ENCODE measurements around the gene KIZ.

KIZ gene

DNA sequence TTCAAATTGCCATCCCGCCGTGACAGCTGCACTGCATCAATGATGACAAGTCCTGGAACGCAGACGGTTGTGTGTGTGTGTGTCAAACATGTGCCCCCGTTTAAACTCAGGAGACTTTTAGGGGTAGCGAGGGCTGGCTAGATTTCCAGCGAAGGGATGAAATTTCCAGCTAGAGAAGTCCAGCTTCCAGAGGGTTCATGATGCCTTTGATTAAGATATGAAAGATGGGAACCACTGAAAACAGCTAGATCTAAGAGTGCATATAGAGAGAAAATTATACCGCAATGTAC is 644 bp downstream of the KIZ start:
- WGBS, 2 donors (ENCODE audit: extremely low coverage in 2 of 2, insufficient read length in 2 of 2, insufficient replicate concordance in 1 of 2), result no CpG with 5 or more reads among the region's 8 CpGs

DNA sequence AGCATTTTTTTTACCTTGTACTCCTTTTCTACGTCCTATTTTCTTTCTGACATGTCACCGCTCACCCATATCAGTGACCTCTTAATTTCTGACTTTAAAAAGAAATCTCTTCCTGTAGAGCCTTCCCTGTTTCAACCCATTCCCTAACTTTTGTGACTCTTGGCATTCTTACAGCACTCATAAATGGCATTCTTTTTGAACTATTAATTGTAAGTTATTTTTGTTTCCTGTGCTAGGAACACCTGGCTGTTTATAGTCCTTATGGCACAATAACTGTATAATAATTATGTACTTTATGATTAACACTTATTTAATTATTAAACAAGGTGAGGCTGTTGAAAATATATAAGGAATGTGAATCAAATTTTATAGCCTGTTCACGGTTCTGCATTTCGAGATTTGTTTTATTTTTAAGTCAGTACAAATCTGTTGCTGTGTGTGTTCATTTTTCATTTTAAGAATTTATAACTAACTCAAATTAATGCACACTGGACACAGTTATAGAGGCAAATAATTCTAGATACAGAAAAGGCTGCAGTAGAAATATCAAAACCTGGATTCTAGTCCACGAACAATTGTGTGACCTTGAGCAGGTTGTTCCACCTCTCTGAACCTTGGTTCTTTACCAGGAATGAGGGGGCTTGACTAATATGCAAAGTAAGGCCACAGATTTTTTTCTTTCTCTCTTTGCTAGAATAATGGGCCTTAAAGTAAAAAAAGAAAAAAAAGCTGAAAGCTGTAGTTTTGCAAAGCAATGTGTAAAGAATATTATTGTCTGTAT is 1.5 kb downstream of the KIZ start:
- H3K4me3 ChIP-seq (ENCODE audit: low read length in 2 of 2), result peak overlapping the region in 1 of 2 donors; percentile 57

More for the DNA sequence above, 644 bp downstream of the KIZ start:
- Histone ChIP-seq H4K8ac (ENCODE audit: low read depth, low read length) (no peak overlapping the region), H3K4ac (ENCODE audit: low read length) (no peak overlapping the region), H3K18ac (ENCODE audit: low read length) (peak overlapping the region; percentile 96), H3K27ac (replicated peaks; ENCODE audit: low read length) (no peak overlapping the region), H3K79me1 (ENCODE audit: low read depth, low read length) (no peaks in the 10 kb centered on the region), H3K23ac (ENCODE audit: low read depth, low read length, poor library complexity) (no peak overlapping the region), H4K91ac (ENCODE audit: low read depth, low read length, poor library complexity) (no peak overlapping the region), H2AK5ac (ENCODE audit: low read depth, low read length) (no peak overlapping the region), H3K4me3 (ENCODE audit: low read length in 2 of 2) (peak overlapping the region; percentile 57 to 86), H2BK5ac (ENCODE audit: low read length) (peak overlapping the region; percentile 33), H2AFZ (ENCODE audit: low read length) (peak overlapping the region; percentile 99), H2BK15ac (ENCODE audit: low read length) (no peak overlapping the region), H3K27me3 (ENCODE audit: control insufficient read depth in 3 of 3, insufficient read depth in 3 of 3, low read depth in 1 of 3, low read length in 3 of 3) (peaks cover 0 to 10% (median 0%) of the 10 kb centered on the region in 3 experiments), H3K36me3 (replicated peaks in 1 of 2; ENCODE audit: control insufficient read depth in 2 of 2, insufficient read depth in 2 of 2, low read length in 2 of 2) (no peaks in the 10 kb centered on the region), H2BK120ac (ENCODE audit: low read depth, low read length) (no peak overlapping the region), H3K4me1 (ENCODE audit: control insufficient read depth in 2 of 2, insufficient read depth in 1 of 2, low read depth in 1 of 2, low read length in 2 of 2) (peaks cover 0 to 2% of the 10 kb centered on the region in 2 donors), H3K9me3 (replicated peaks in 1 of 2; ENCODE audit: control insufficient read depth in 2 of 2, insufficient read depth in 1 of 2, low read depth in 1 of 2, low read length in 2 of 2) (no peaks in the 10 kb centered on the region), H2BK12ac (ENCODE audit: low read length) (no peak overlapping the region), H3K9ac (ENCODE audit: low read depth, low read length, poor library complexity) (peak overlapping the region; percentile 72), H3K14ac (ENCODE audit: low read length) (no peak overlapping the region), H3K4me2 (ENCODE audit: insufficient read depth, low read length, poor library complexity, severe bottlenecking) (peak overlapping the region; percentile 89)
- no peak for DNase-seq (ENCODE audit: low spot score)

DNA sequence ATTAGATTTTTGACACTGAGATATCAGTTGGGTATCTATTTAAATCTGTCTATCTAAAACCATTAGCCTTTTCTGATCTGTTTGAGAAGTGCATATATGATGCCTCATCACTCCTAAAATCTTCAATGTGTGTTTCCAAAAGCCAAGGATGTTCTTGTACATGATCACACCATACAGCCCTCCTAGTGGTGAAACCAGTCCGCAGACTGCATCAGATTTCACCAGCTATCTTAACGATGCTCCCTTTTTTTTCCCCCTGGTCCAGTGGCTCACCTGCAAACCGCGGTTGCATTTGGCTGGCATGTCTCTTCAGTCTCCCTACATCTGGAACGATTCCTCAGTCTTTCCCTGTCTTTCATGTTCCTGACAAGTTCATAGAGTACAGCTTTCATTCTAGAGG is 4.0 kb downstream of the KIZ start:
- Histone ChIP-seq H3K23ac (ENCODE audit: low read depth, low read length, poor library complexity) (no peak overlapping the region), H3K9ac (ENCODE audit: low read depth, low read length, poor library complexity) (no peak overlapping the region), H4K91ac (ENCODE audit: low read depth, low read length, poor library complexity) (no peak overlapping the region), H3K4ac (ENCODE audit: low read length) (no peak overlapping the region), H3K9me3 (replicated peaks in 1 of 2; ENCODE audit: control insufficient read depth in 2 of 2, insufficient read depth in 1 of 2, low read depth in 1 of 2, low read length in 2 of 2) (no peaks in the 10 kb centered on the region), H3K27me3 (ENCODE audit: control insufficient read depth in 3 of 3, insufficient read depth in 3 of 3, low read depth in 1 of 3, low read length in 3 of 3) (no peaks in the 10 kb centered on the region), H3K14ac (ENCODE audit: low read length) (no peak overlapping the region), H2BK120ac (ENCODE audit: low read depth, low read length) (no peak overlapping the region), H3K79me1 (ENCODE audit: low read depth, low read length) (no peaks in the 10 kb centered on the region), H3K27ac (replicated peaks; ENCODE audit: low read length) (no peak overlapping the region), H2BK12ac (ENCODE audit: low read length) (no peak overlapping the region), H3K36me3 (replicated peaks in 1 of 2; ENCODE audit: control insufficient read depth in 2 of 2, insufficient read depth in 2 of 2, low read length in 2 of 2) (no peaks in the 10 kb centered on the region), H3K4me3 (ENCODE audit: low read length in 2 of 2) (no peak overlapping the region), H4K8ac (ENCODE audit: low read depth, low read length) (no peak overlapping the region), H3K18ac (ENCODE audit: low read length) (no peak overlapping the region), H3K4me1 (ENCODE audit: control insufficient read depth in 2 of 2, insufficient read depth in 1 of 2, low read depth in 1 of 2, low read length in 2 of 2) (peaks cover 0 to 2% of the 10 kb centered on the region in 2 donors), H3K4me2 (ENCODE audit: insufficient read depth, low read length, poor library complexity, severe bottlenecking) (no peak overlapping the region), H2AK5ac (ENCODE audit: low read depth, low read length) (no peak overlapping the region), H2BK15ac (ENCODE audit: low read length) (no peak overlapping the region), H2BK5ac (ENCODE audit: low read length) (no peak overlapping the region), H2AFZ (ENCODE audit: low read length) (no peak overlapping the region)
- DNase-seq (ENCODE audit: low spot score), result no peak
- no CpG with 5 or more reads among the region's 5 CpGs for WGBS, 2 donors (ENCODE audit: extremely low coverage in 2 of 2, insufficient read length in 2 of 2, insufficient replicate concordance in 1 of 2)

More for the DNA sequence above, 1.5 kb downstream of the KIZ start:
- no peak overlapping the region for H2BK12ac ChIP-seq (ENCODE audit: low read length)
- DNase-seq (ENCODE audit: low spot score), result no peak
- peaks cover 0 to 10% (median 0%) of the 10 kb centered on the region in 3 experiments for H3K27me3 ChIP-seq (ENCODE audit: control insufficient read depth in 3 of 3, insufficient read depth in 3 of 3, low read depth in 1 of 3, low read length in 3 of 3)
- no peak overlapping the region for H3K23ac ChIP-seq (ENCODE audit: low read depth, low read length, poor library complexity)
- no peaks in the 10 kb centered on the region for H3K9me3 ChIP-seq (replicated peaks in 1 of 2; ENCODE audit: control insufficient read depth in 2 of 2, insufficient read depth in 1 of 2, low read depth in 1 of 2, low read length in 2 of 2)
- H3K4me2 ChIP-seq (ENCODE audit: insufficient read depth, low read length, poor library complexity, severe bottlenecking), result no peak overlapping the region
- no peaks in the 10 kb centered on the region for H3K36me3 ChIP-seq (replicated peaks in 1 of 2; ENCODE audit: control insufficient read depth in 2 of 2, insufficient read depth in 2 of 2, low read length in 2 of 2)
- H3K9ac ChIP-seq (ENCODE audit: low read depth, low read length, poor library complexity), result no peak overlapping the region
- no peak overlapping the region for H2BK15ac ChIP-seq (ENCODE audit: low read length)
- no peak overlapping the region for H3K27ac ChIP-seq (replicated peaks; ENCODE audit: low read length)
- no peaks in the 10 kb centered on the region for H3K79me1 ChIP-seq (ENCODE audit: low read depth, low read length)
- H4K91ac ChIP-seq (ENCODE audit: low read depth, low read length, poor library complexity), result no peak overlapping the region
- no CpG with 5 or more reads among the region's 5 CpGs for WGBS, 2 donors (ENCODE audit: extremely low coverage in 2 of 2, insufficient read length in 2 of 2, insufficient replicate concordance in 1 of 2)
- H2BK120ac ChIP-seq (ENCODE audit: low read depth, low read length), result no peak overlapping the region
- H3K14ac ChIP-seq (ENCODE audit: low read length), result no peak overlapping the region
- H2AFZ ChIP-seq (ENCODE audit: low read length), result no peak overlapping the region
- H3K4ac ChIP-seq (ENCODE audit: low read length), result no peak overlapping the region
- no peak overlapping the region for H3K18ac ChIP-seq (ENCODE audit: low read length)
- H3K4me1 ChIP-seq (ENCODE audit: control insufficient read depth in 2 of 2, insufficient read depth in 1 of 2, low read depth in 1 of 2, low read length in 2 of 2), result peaks cover 0 to 2% of the 10 kb centered on the region in 2 donors
- no peak overlapping the region for H4K8ac ChIP-seq (ENCODE audit: low read depth, low read length)
- H2AK5ac ChIP-seq (ENCODE audit: low read depth, low read length), result no peak overlapping the region
- H2BK5ac ChIP-seq (ENCODE audit: low read length), result no peak overlapping the region

DNA sequence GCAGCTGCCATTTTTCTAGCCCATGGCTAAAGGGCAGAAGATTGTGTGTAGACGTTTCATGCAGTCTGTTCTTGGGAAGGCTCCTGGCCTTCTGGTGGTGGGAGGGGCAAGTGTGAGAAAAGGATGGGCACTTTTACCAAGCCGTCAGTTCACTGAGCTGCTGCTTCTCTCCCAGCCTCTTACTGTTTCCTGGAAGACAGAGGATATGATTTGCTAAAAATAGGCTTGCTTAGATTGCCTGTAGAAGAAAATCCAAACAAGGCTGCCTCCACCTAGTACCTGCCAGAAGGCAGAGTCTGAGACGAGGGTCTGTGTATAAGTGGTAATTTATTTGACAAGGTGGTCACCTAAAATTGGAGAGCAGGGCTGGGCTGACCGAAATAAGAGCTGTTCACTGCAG is 7.5 kb downstream of the KIZ start:
- Histone ChIP-seq H3K9ac (ENCODE audit: low read depth, low read length, poor library complexity) (no peak overlapping the region), H3K23ac (ENCODE audit: low read depth, low read length, poor library complexity) (no peak overlapping the region), H3K79me1 (ENCODE audit: low read depth, low read length) (no peaks in the 10 kb centered on the region), H3K27me3 (ENCODE audit: control insufficient read depth in 3 of 3, insufficient read depth in 3 of 3, low read depth in 1 of 3, low read length in 3 of 3) (no peaks in the 10 kb centered on the region), H4K8ac (ENCODE audit: low read depth, low read length) (no peak overlapping the region), H3K4me1 (ENCODE audit: control insufficient read depth in 2 of 2, insufficient read depth in 1 of 2, low read depth in 1 of 2, low read length in 2 of 2) (peaks cover 0 to 2% of the 10 kb centered on the region in 2 donors), H4K91ac (ENCODE audit: low read depth, low read length, poor library complexity) (no peak overlapping the region), H2AFZ (ENCODE audit: low read length) (no peak overlapping the region), H2BK120ac (ENCODE audit: low read depth, low read length) (no peak overlapping the region), H3K9me3 (replicated peaks in 1 of 2; ENCODE audit: control insufficient read depth in 2 of 2, insufficient read depth in 1 of 2, low read depth in 1 of 2, low read length in 2 of 2) (no peaks in the 10 kb centered on the region), H3K36me3 (replicated peaks in 1 of 2; ENCODE audit: control insufficient read depth in 2 of 2, insufficient read depth in 2 of 2, low read length in 2 of 2) (peaks cover 0 to 1% of the 10 kb centered on the region in 2 donors), H2BK15ac (ENCODE audit: low read length) (no peak overlapping the region), H2BK5ac (ENCODE audit: low read length) (peak overlapping the region; percentile 21), H3K18ac (ENCODE audit: low read length) (peak overlapping the region; percentile 41), H3K4me3 (ENCODE audit: low read length in 2 of 2) (no peak overlapping the region), H3K14ac (ENCODE audit: low read length) (no peak overlapping the region), H3K4me2 (ENCODE audit: insufficient read depth, low read length, poor library complexity, severe bottlenecking) (no peak overlapping the region), H3K27ac (replicated peaks; ENCODE audit: low read length) (no peak overlapping the region), H2AK5ac (ENCODE audit: low read depth, low read length) (no peak overlapping the region), H3K4ac (ENCODE audit: low read length) (no peak overlapping the region), H2BK12ac (ENCODE audit: low read length) (no peak overlapping the region)
- DNase-seq (ENCODE audit: low spot score), result no peak
- WGBS, 2 donors (ENCODE audit: extremely low coverage in 2 of 2, insufficient read length in 2 of 2, insufficient replicate concordance in 1 of 2), result no CpG with 5 or more reads among the region's 4 CpGs
